Adrenal gland (tissue), 12 donors: ENCODE data around the gene NR2C1. TPM values are rescaled to one million over a fixed set of nuclear protein-coding genes. Genes with fewer than 3 reads are reported as not detected.

Experiments used
- DNase-seq, 7 donors: peaks; one replicate each; pipeline ENCODE4 v3.0.0-alpha.2; 2019 to 2020
- H3K27ac ChIP-seq, 5 donors: fragments of 200-600 bp; sonication (generic) in 4 of 5; 1 replicate in 3 of 5; 2 replicates in 2 of 5; pipeline versions ENCODE4 v1.5.1 to v1.8.0; 2016 to 2020; ENCODE audit warnings: mild to moderate bottlenecking in 1 of 5
- H3K27me3 ChIP-seq: fragments of 200-600 bp; 2 replicates; pipeline ENCODE4 v1.8.0; 2021
- H3K36me3 ChIP-seq, 2 donors: fragments of 200-600 bp; replicated peaks in 1 of 2; 1 replicate in 1 of 2; 2 replicates in 1 of 2; pipeline versions ENCODE4 v1.5.1 to v1.8.0; 2018 to 2022
- H3K4me1 ChIP-seq, 2 donors: fragments of 200-600 bp; replicated peaks in 1 of 2; 1 replicate in 1 of 2; 2 replicates in 1 of 2; pipeline versions ENCODE4 v1.5.1 to v1.8.0; 2018 to 2021
- H3K4me3 ChIP-seq, 4 donors: fragments of 200-600 bp; sonication (generic) in 3 of 4; one replicate each; pipeline ENCODE4 v1.5.1; 2016 to 2018
- H3K9me3 ChIP-seq, 3 donors: fragments of 200-600 bp; sonication (generic) in 1 of 3; replicated peaks in 1 of 3; 1 replicate in 2 of 3; 2 replicates in 1 of 3; pipeline versions ENCODE4 v1.5.1 to v1.8.0; 2016 to 2021
- CTCF ChIP-seq, 6 experiments: fragments of 450-650 bp in 4 of 6; fragments of 200-600 bp in 2 of 6; sonication (generic) in 1 of 6; IDR thresholded peaks; 1 replicate in 5 of 6; 2 replicates in 1 of 6; pipeline versions ENCODE4 v1.5.1 to v1.8.0; 2016 to 2021; ENCODE audit warnings: antibody characterized with exemption in 6 of 6, mild to moderate bottlenecking in 2 of 6, moderate library complexity in 1 of 6
- POLR2A ChIP-seq, 2 donors: fragments of 450-650 bp; IDR thresholded peaks; one replicate each; pipeline ENCODE4 v1.6.1; 2017; ENCODE audit warnings: antibody characterized with exemption in 2 of 2, mild to moderate bottlenecking in 2 of 2, moderate library complexity in 1 of 2
- WGBS, 4 donors: extraction: QIAGEN DNeasy Blood & Tissue Kit in 2 of 4; methylation state at CpG; one replicate each; pipeline versions ENCODE4 v1.1.5 to v1.1.7; 2013 to 2017; 5-methylcytosine and 5-hydroxymethylcytosine counted together
- intact Hi-C, 2 donors: fragments of 100-400 bp; cut with DNase I; formaldehyde crosslinking; loops; one replicate each; pipeline versions ENCODE4 v1.14.1 to v1.15.0; 2022 to 2023
- polyA plus RNA-seq, 3 donors: library from polyadenylated mRNA; stranded (reverse); fragments of 200-250 nt in 2 of 3; fragments of 350-450 nt in 1 of 3; fragmentation: Illumina TruSeq in 1 of 3; extraction: RNeasy Lipid Tissue Mini Kit (QIAGEN cat#74804) in 1 of 3; gene quantifications; one replicate each; pipeline ENCODE4 v1.2.3, GENCODE V29; 2013 to 2014
- total RNA-seq, 9 donors: library from RNA; depleted of rRNA in 4 of 9; stranded (reverse); fragments of >200 nt in 4 of 9; fragments of 120-200 nt in 1 of 9; fragmentation: NEBNext Ultra II Directional in 1 of 9; extraction: Animal tissue kit (Norgen Biotek cat#: 25700) in 1 of 9; gene quantifications; one replicate each; pipeline versions ENCODE4 v1.1.0 to v1.2.4, GENCODE V29; 2013 to 2023
- donor health status: healthy with polysubstance abuse.
- donor health status: Bipolar disorder and iron deficiency.
- donor health status: DM: yes; HTN: yes; CAD: no.
- donor health status: DM: no; HTN: no; CAD: no.
- donor health status: DM: no; HTN: no; CAD: no.
- donor health status: DM: yes; HTN: yes; CAD: no.

NR2C1 gene
- total and polyA plus RNA-seq, 12 donors, result 19.8 to 300 (median 45.6) TPM

DNA sequence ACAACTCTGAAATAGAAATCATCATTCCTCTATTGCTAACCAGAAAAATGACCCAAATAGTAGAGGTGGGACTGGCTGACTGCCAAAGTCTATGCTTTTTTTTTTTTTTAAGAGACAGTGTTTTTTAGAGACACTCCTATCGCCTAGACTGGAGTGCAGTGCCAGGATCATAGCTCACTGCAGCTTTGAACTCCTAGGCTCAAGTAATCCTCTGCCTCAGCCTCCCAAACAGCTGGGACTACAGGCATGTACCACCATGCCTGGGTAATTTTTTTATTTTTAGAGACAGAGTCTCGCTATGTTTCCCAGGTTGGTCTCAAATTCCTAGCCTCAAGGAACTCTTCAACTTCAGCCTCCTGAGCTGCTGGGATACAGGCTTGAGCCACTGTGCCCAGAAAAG, 19.2 kb downstream of the NR2C1 start:
- H3K4me1 ChIP-seq, result peaks cover 0 to 4% of the 10 kb centered on the region in 2 donors
- DNase-seq, result peak in 2 of 7 donors; percentile 14 to 21
- intact Hi-C loops, result no loop called here

GRCh38 chr12:95051241-95051640, 22.2 kb downstream of the NR2C1 start:
- no peaks in the 10 kb centered on the region for H3K27me3 ChIP-seq
- TF ChIP-seq POLR2A (IDR thresholded peaks at IDR 0.05), result no peak
- TF ChIP-seq CTCF (IDR thresholded peaks at IDR 0.05), result no peak
- H3K4me3 ChIP-seq, result no peak overlapping the region
- peaks cover 0 to 43% of the 10 kb centered on the region in 2 donors for H3K36me3 ChIP-seq
- 88 to 94% (median 93%) methylated on average over 4 of the region's 4 CpGs for WGBS, 4 donors
- H3K27ac ChIP-seq, result no peak overlapping the region
- H3K9me3 ChIP-seq, result no peaks in the 10 kb centered on the region
- H3K4me1 ChIP-seq, result peaks cover 0 to 4% of the 10 kb centered on the region in 2 donors
- no peak for DNase-seq
- intact Hi-C loops, result no loop called here

More for the DNA sequence above, 19.2 kb downstream of the NR2C1 start:
- Histone ChIP-seq H3K4me3 (no peak overlapping the region), H3K36me3 (peaks cover 0 to 53% of the 10 kb centered on the region in 2 donors), H3K27me3 (no peaks in the 10 kb centered on the region), H3K27ac (no peak overlapping the region), H3K9me3 (no peaks in the 10 kb centered on the region)
- TF ChIP-seq POLR2A (IDR thresholded peaks at IDR 0.05), result no peak
- TF ChIP-seq CTCF (IDR thresholded peaks at IDR 0.05), result no peak
- WGBS, 4 donors, result 59 to 67% (median 62%) methylated on average over 2 of the region's 2 CpGs

DNA sequence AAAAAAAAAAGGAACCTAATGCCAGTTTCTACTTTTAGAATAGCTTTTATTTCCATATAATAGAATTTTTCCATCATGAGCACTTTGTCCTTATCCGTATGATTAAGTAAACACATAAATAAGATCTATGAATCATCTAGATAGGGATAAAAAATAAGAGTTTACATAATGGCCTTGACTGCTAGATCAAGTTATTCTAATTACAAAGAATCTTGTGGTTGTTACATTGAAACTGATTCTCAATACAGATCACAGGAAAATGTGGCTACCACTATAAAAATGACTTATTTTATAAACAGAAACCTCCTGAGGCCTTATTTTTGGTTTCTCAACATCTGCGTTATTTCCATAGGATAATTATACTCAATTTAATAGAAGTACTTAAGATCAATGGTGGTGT, 35.5 kb downstream of the NR2C1 start:
- H3K27me3 ChIP-seq, result no peaks in the 10 kb centered on the region
- no peaks in the 10 kb centered on the region for H3K9me3 ChIP-seq
- TF ChIP-seq POLR2A (IDR thresholded peaks at IDR 0.05), result no peak
- TF ChIP-seq CTCF (IDR thresholded peaks at IDR 0.05), result no peak
- H3K4me1 ChIP-seq, result peaks cover 11 to 26% of the 10 kb centered on the region in 2 donors
- peaks cover 0 to 4% of the 10 kb centered on the region in 2 donors for H3K36me3 ChIP-seq
- no peak overlapping the region for H3K4me3 ChIP-seq
- WGBS, 4 donors, result 55 to 59% (median 57%) methylated on average over 2 of the region's 2 CpGs
- DNase-seq, result no peak
- H3K27ac ChIP-seq, result peak overlapping the region; percentile 24 to 73 (median 47)
- intact Hi-C loops, result no loop called here

- Histone ChIP-seq H3K27me3 (no peaks in the 10 kb centered on the region), H3K27ac (no peak overlapping the region), H3K9me3 (no peaks in the 10 kb centered on the region), H3K36me3 (peaks cover 0 to 23% of the 10 kb centered on the region in 2 donors), H3K4me3 (no peak overlapping the region), H3K4me1 (peaks cover 11 to 26% of the 10 kb centered on the region in 2 donors)
- no peak for DNase-seq
- WGBS, 4 donors, result 86 to 97% (median 93%) methylated on average over 1 of the region's 1 CpG
- TF ChIP-seq POLR2A (IDR thresholded peaks at IDR 0.05), result no peak
- no peak for TF ChIP-seq CTCF (IDR thresholded peaks at IDR 0.05)
- intact Hi-C loops, result no loop called here
Measured at GRCh38 chr12:95034750-95035149, 38.7 kb downstream of the NR2C1 start.
